Mesenchymal stem cell (in vitro differentiated cells and primary cell): ENCODE data around the gene TBL1X. TPM values are rescaled to one million over a fixed set of nuclear protein-coding genes. Genes with fewer than 3 reads are reported as not detected.

ENCODE experiments used
- DNase-seq: peaks from one replicate; pipeline ENCODE4 v3.0.0-alpha.2; 2013
- H2AFZ ChIP-seq: one replicate; pipeline ENCODE4 v1.6.1; 2013; ENCODE audit warnings: low read depth, mild to moderate bottlenecking, control low read depth, inconsistent platforms, low read length, moderate library complexity
- H2AK5ac ChIP-seq: 2 replicates; pipeline ENCODE4 v1.6.1; 2013; ENCODE audit warnings: low read length, moderate library complexity, mild to moderate bottlenecking, inconsistent platforms; ENCODE audit not compliant: severe bottlenecking
- H2BK120ac ChIP-seq: one replicate; pipeline ENCODE4 v1.6.1; 2013; ENCODE audit warnings: low read depth, mild to moderate bottlenecking, inconsistent platforms, low read length, moderate library complexity
- H2BK12ac ChIP-seq, 2 experiments: one replicate each; pipeline ENCODE4 v1.6.1; 2013; ENCODE audit warnings: inconsistent platforms in 2 of 2, low read length in 2 of 2, mild to moderate bottlenecking in 2 of 2, moderate library complexity in 2 of 2, control low read depth in 1 of 2
- H2BK15ac ChIP-seq: one replicate; pipeline ENCODE4 v1.6.1; 2013; ENCODE audit warnings: mild to moderate bottlenecking, low read depth, inconsistent platforms; ENCODE audit not compliant: poor library complexity, severe bottlenecking
- H2BK5ac ChIP-seq: 2 replicates; pipeline ENCODE4 v1.6.1; 2013; ENCODE audit warnings: low read depth, mild to moderate bottlenecking, low read length, control low read depth, inconsistent platforms; ENCODE audit not compliant: poor library complexity, severe bottlenecking
- H3K14ac ChIP-seq, 2 experiments: one replicate each; pipeline ENCODE4 v1.6.1; 2013; ENCODE audit warnings: inconsistent platforms in 2 of 2, low read length in 2 of 2, control low read depth in 1 of 2, mild to moderate bottlenecking in 1 of 2, moderate library complexity in 1 of 2
- H3K18ac ChIP-seq, 2 experiments: one replicate each; pipeline ENCODE4 v1.6.1; 2013; ENCODE audit warnings: inconsistent platforms in 2 of 2, low read length in 2 of 2, control low read depth in 1 of 2, low read depth in 1 of 2, mild to moderate bottlenecking in 1 of 2
- H3K23ac ChIP-seq, 2 experiments: one replicate each; pipeline ENCODE4 v1.6.1; 2013; ENCODE audit warnings: inconsistent platforms in 2 of 2, low read length in 2 of 2, mild to moderate bottlenecking in 2 of 2, moderate library complexity in 2 of 2, control low read depth in 1 of 2
- H3K27ac ChIP-seq: 2 replicates; pipeline ENCODE4 v1.5.1; 2013; ENCODE audit warnings: mild to moderate bottlenecking, moderate library complexity, low read length, control low read depth, inconsistent platforms; ENCODE audit not compliant: poor library complexity, severe bottlenecking
- H3K27me3 ChIP-seq, 2 experiments: 2 replicates each; pipeline versions ENCODE4 v1.6.1 to v1.7.0; 2013; ENCODE audit warnings: low read length in 2 of 2, mild to moderate bottlenecking in 2 of 2, moderate library complexity in 2 of 2, control low read depth in 1 of 2, inconsistent platforms in 1 of 2; ENCODE audit not compliant: control insufficient read depth in 1 of 2, insufficient read depth in 1 of 2
- H3K36me3 ChIP-seq, 2 experiments: 2 replicates each; pipeline versions ENCODE4 v1.6.1 to v1.7.0; 2013; ENCODE audit warnings: low read length in 2 of 2, control low read depth in 1 of 2, inconsistent platforms in 1 of 2, low read depth in 1 of 2, mild to moderate bottlenecking in 1 of 2; ENCODE audit not compliant: insufficient read depth in 2 of 2, control insufficient read depth in 1 of 2
- H3K4ac ChIP-seq, 2 experiments: one replicate each; pipeline ENCODE4 v1.6.1; 2013; ENCODE audit warnings: inconsistent platforms in 2 of 2, low read length in 2 of 2, mild to moderate bottlenecking in 2 of 2, moderate library complexity in 2 of 2, control low read depth in 1 of 2, low read depth in 1 of 2
- H3K4me1 ChIP-seq: 2 replicates; pipeline ENCODE4 v1.6.1; 2013; ENCODE audit warnings: low read depth, low read length, control low read depth; ENCODE audit not compliant: control insufficient read depth, insufficient read depth
- H3K4me2 ChIP-seq: 2 replicates; pipeline ENCODE4 v1.6.1; 2013; ENCODE audit warnings: low read length, mild to moderate bottlenecking, inconsistent platforms; ENCODE audit not compliant: poor library complexity, severe bottlenecking
- H3K4me3 ChIP-seq, 2 experiments: 2 replicates each; pipeline versions ENCODE4 v1.5.1 to v1.7.0; 2013; ENCODE audit warnings: low read length in 2 of 2, mild to moderate bottlenecking in 2 of 2, control low read depth in 1 of 2, low read depth in 1 of 2; ENCODE audit not compliant: insufficient read depth in 1 of 2
- H3K79me1 ChIP-seq: replicated peaks from 2 replicates; pipeline ENCODE4 v1.6.1; 2013; ENCODE audit warnings: mild to moderate bottlenecking, control low read depth, low read length, inconsistent platforms; ENCODE audit not compliant: poor library complexity, severe bottlenecking
- H3K9ac ChIP-seq: 2 replicates; pipeline ENCODE4 v1.7.0; 2013; ENCODE audit warnings: mild to moderate bottlenecking, low read length, moderate library complexity
- H3K9me3 ChIP-seq: 2 replicates; pipeline ENCODE4 v1.7.0; 2013; ENCODE audit warnings: mild to moderate bottlenecking, low read length; ENCODE audit not compliant: control insufficient read depth
- H4K8ac ChIP-seq: one replicate; pipeline ENCODE4 v1.6.1; 2013; ENCODE audit warnings: inconsistent platforms, mild to moderate bottlenecking, low read length, moderate library complexity
- H4K91ac ChIP-seq: one replicate; pipeline ENCODE4 v1.6.1; 2013; ENCODE audit warnings: mild to moderate bottlenecking, low read length, inconsistent platforms
- WGBS: methylation state at CpG from one replicate; pipeline ENCODE4 v1.1.7; 2013; ENCODE audit warnings: mixed read lengths; 5-methylcytosine and 5-hydroxymethylcytosine counted together
- polyA plus RNA-seq, 2 experiments: library from polyadenylated mRNA; stranded (reverse); fragments of 200-250 nt; gene quantifications; one replicate each; pipeline ENCODE4 v1.2.3, GENCODE V29; 2013

The TBL1X gene
- 28.2 TPM for polyA plus RNA-seq (2013, experiment 1 of 2)
- polyA plus RNA-seq (2013, experiment 2 of 2): 28.2 TPM

DNA sequence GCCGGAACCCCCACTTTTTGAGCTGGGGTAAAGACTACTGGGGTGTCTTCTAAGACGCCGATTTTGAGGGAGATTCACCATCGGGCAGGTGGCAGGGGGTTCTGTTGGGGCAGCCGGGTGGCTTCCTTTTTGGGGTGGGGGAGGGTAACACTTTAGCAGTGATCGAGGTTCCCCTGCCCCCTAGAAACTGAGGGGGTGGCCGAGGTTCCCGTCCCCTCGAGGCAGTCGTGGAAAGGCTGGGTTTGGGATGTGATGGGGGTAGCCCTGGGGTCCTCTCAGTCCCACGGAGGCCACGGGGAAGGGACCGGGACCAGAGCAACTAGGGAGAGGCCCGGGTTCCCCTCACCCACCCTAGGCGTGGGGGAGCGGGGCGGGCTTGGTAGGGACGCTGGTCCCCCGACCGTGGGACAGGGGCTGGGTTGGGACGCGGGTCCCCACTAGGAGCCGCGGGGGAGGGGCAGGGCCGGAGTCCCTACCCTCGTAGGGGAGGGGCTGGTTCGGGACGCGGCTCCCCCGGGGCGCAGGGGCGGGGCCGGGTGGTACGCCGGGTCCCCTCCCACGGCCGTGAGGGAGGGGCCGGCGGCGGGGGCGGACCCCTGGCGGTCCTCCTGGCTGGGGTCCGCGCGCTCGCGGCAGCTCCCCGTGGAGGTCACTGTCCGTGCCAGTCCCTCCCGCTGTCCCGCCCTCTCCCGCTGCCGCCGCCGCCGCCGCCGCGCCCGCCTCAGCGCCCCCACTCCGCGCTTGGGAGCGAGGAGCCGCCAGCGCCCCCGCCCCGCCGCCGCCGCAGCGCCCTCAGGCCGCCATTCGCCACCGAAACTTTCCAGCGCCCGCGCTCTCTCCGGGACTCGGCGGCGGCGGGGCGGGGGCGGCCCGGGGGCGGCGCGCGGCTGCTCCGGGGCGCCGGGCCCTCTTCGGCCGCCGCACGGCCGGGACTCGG lies at the start of gene TBL1X:
TSS of gene TBL1X (plus strand) at position 624 of the 937 bp plus-strand sequence. CDS start 188,529 bp downstream, outside the sequence.
- H2AFZ ChIP-seq: no peak within 1 kb of the TSS
- H3K4me3 ChIP-seq: peak within 1 kb of the TSS; percentile 75 to 76
- H2BK15ac ChIP-seq: peak within 1 kb of the TSS; percentile 89
- peak within 1 kb of the TSS; percentile 72 to 77 for H2BK12ac ChIP-seq
- peak within 1 kb of the TSS; percentile 75 for H4K91ac ChIP-seq
- H3K27ac ChIP-seq: peak within 1 kb of the TSS; percentile 45
- peaks cover 0 to 2% of the 10 kb centered on the region in 2 experiments for H3K27me3 ChIP-seq
- peak within 1 kb of the TSS; percentile 45 for H2AK5ac ChIP-seq
- DNase-seq: peak; percentile 45
- H2BK5ac ChIP-seq: peak within 1 kb of the TSS; percentile 31
- H3K4me2 ChIP-seq: peak within 1 kb of the TSS; percentile 50
- peak within 1 kb of the TSS; percentile 36 to 60 for H3K14ac ChIP-seq
- H3K4me1 ChIP-seq: peaks cover 6% of the 10 kb centered on the region
- H3K9ac ChIP-seq: peak within 1 kb of the TSS; percentile 74
- H3K36me3 ChIP-seq: no peaks in the 10 kb centered on the region
- H3K79me1 ChIP-seq: no peaks in the 10 kb centered on the region
- H2BK120ac ChIP-seq: peak within 1 kb of the TSS; percentile 73
- peak within 1 kb of the TSS; percentile 75 for H4K8ac ChIP-seq
- WGBS: 1% methylated on average over 25 of the region's 99 CpGs
- no peaks in the 10 kb centered on the region for H3K9me3 ChIP-seq
- peak within 1 kb of the TSS; percentile 80 to 83 for H3K18ac ChIP-seq
- peak within 1 kb of the TSS in 1 of 2 experiments; percentile 69 for H3K4ac ChIP-seq
- H3K23ac ChIP-seq: no peak within 1 kb of the TSS

GRCh38 chrX:9416562-9417348 lies 48.1 kb upstream of the TBL1X start:
- H2BK12ac ChIP-seq: no peak overlapping the region
- no peak overlapping the region for H4K91ac ChIP-seq
- peak overlapping the region; percentile 61 for H3K9ac ChIP-seq
- no peak overlapping the region for H3K4me2 ChIP-seq
- H3K79me1 ChIP-seq: no peaks in the 10 kb centered on the region
- H3K4me1 ChIP-seq: peaks cover 3% of the 10 kb centered on the region
- H3K4ac ChIP-seq: no peak overlapping the region
- no peak overlapping the region for H3K23ac ChIP-seq
- no peak overlapping the region for H4K8ac ChIP-seq
- 91% methylated on average over 5 of the region's 6 CpGs for WGBS
- no peak overlapping the region for H3K27ac ChIP-seq
- no peak overlapping the region for H2AFZ ChIP-seq
- no peak overlapping the region for H3K14ac ChIP-seq
- H3K4me3 ChIP-seq: no peak overlapping the region
- H2AK5ac ChIP-seq: no peak overlapping the region
- H3K27me3 ChIP-seq: no peaks in the 10 kb centered on the region
- no peak overlapping the region for H3K18ac ChIP-seq
- peak; percentile 24 for DNase-seq
- H2BK5ac ChIP-seq: no peak overlapping the region
- no peak overlapping the region for H2BK120ac ChIP-seq
- H2BK15ac ChIP-seq: no peak overlapping the region
- no peaks in the 10 kb centered on the region for H3K9me3 ChIP-seq
- no peaks in the 10 kb centered on the region for H3K36me3 ChIP-seq

- no peak overlapping the region for H3K4me2 ChIP-seq
- no peaks in the 10 kb centered on the region for H3K36me3 ChIP-seq
- H3K23ac ChIP-seq: no peak overlapping the region
- peaks cover 3% of the 10 kb centered on the region for H3K4me1 ChIP-seq
- no peaks in the 10 kb centered on the region for H3K9me3 ChIP-seq
- H3K4ac ChIP-seq: no peak overlapping the region
- H2BK120ac ChIP-seq: no peak overlapping the region
- H3K18ac ChIP-seq: no peak overlapping the region
- no peak overlapping the region for H2BK12ac ChIP-seq
- H2BK5ac ChIP-seq: no peak overlapping the region
- H4K91ac ChIP-seq: no peak overlapping the region
- no peak overlapping the region for H2AFZ ChIP-seq
- H3K4me3 ChIP-seq: no peak overlapping the region
- no peak overlapping the region for H4K8ac ChIP-seq
- no peak overlapping the region for H3K9ac ChIP-seq
- no peaks in the 10 kb centered on the region for H3K27me3 ChIP-seq
- no peak overlapping the region for H2BK15ac ChIP-seq
- H3K14ac ChIP-seq: no peak overlapping the region
- no peaks in the 10 kb centered on the region for H3K79me1 ChIP-seq
- 94% methylated on average over 4 of the region's 6 CpGs for WGBS
- H2AK5ac ChIP-seq: no peak overlapping the region
- no peak for DNase-seq
- H3K27ac ChIP-seq: no peak overlapping the region
Measured at GRCh38 chrX:9418262-9418661, 46.6 kb upstream of the TBL1X start.
